CD4-positive, alpha-beta T cell treated with Interleukin-12 subunit alpha and Interleukin-12 subunit beta, for 1 hour (primary cell): ENCODE data around the gene SLC22A2.

ENCODE experiments used
- DNase-seq: peaks from one replicate; pipeline ENCODE4 v3.0.0-alpha.2; 2020

SLC22A2 gene

GRCh38 chr6:160273196-160273595 lies 14.6 kb upstream of the SLC22A2 start:
- no peak for DNase-seq

- no peak for DNase-seq
These were observed 14.1 kb upstream of the SLC22A2 start for GRCh38 chr6:160272707-160273106.

GRCh38 chr6:160270347-160270746 lies 11.7 kb upstream of the SLC22A2 start:
- DNase-seq, result no peak

- DNase-seq, result no peak
These were observed 11.2 kb upstream of the SLC22A2 start for GRCh38 chr6:160269771-160270170.

GRCh38 chr6:160269023-160269521 lies 10.5 kb upstream of the SLC22A2 start:
- no peak for DNase-seq

- DNase-seq, result no peak
These were observed 8.5 kb upstream of the SLC22A2 start for GRCh38 chr6:160267102-160267501.

GRCh38 chr6:160265869-160266476 lies 7.4 kb upstream of the SLC22A2 start:
- DNase-seq, result no peak

GRCh38 chr6:160264061-160264612 lies 5.5 kb upstream of the SLC22A2 start:
- DNase-seq, result no peak

- no peak for DNase-seq
These were observed 4.7 kb upstream of the SLC22A2 start for GRCh38 chr6:160263196-160263939.

GRCh38 chr6:160261991-160262680 lies 3.5 kb upstream of the SLC22A2 start:
- no peak for DNase-seq

- no peak for DNase-seq
These were observed 2.3 kb upstream of the SLC22A2 start for GRCh38 chr6:160260803-160261450.

- DNase-seq, result no peak
These were observed 1.7 kb upstream of the SLC22A2 start for GRCh38 chr6:160260367-160260766.

GRCh38 chr6:160259598-160259997 lies 977 bp upstream of the SLC22A2 start:
- no peak for DNase-seq

- no peak for DNase-seq
These were observed 463 bp upstream of the SLC22A2 start for GRCh38 chr6:160259143-160259425.

- no peak for DNase-seq
These were observed 2.2 kb downstream of the SLC22A2 start for GRCh38 chr6:160256445-160256844.

GRCh38 chr6:160254467-160255312 lies 3.9 kb downstream of the SLC22A2 start:
- DNase-seq, result no peak

- no peak for DNase-seq
These were observed 4.9 kb downstream of the SLC22A2 start for GRCh38 chr6:160253714-160254113.

- no peak for DNase-seq
These were observed 5.3 kb downstream of the SLC22A2 start for GRCh38 chr6:160253292-160253691.

- no peak for DNase-seq
These were observed 6.4 kb downstream of the SLC22A2 start for GRCh38 chr6:160252073-160252813.

- no peak for DNase-seq
These were observed 8.9 kb downstream of the SLC22A2 start for GRCh38 chr6:160249671-160250070.

- DNase-seq, result no peak
These were observed 10.1 kb downstream of the SLC22A2 start for GRCh38 chr6:160248538-160248937.

- DNase-seq, result no peak
These were observed 11.2 kb downstream of the SLC22A2 start for GRCh38 chr6:160247457-160247883.
